Caco-2 (cell line): ENCODE results near the gene USP46. TPM values are rescaled to one million over a fixed set of nuclear protein-coding genes. Genes with fewer than 3 reads are reported as not detected.

Source experiments
- BruUV-seq: library from RNA; stranded (reverse); fragments of 400-500 nt; replicated peaks from 2 replicates; lab custom pipeline; 2021; lab: Mats Ljungman, UMichigan
- CTCF ChIA-PET: fragments of 300-600 bp; sonication (Branson Sonifier 250); formaldehyde crosslinking; loops from one replicate; lab custom pipeline; 2022; ENCODE audit warnings: antibody characterized with exemption; lab: Charles Lee
- POLR2A ChIA-PET: fragments of 300-600 bp; sonication (Branson Sonifier 250); formaldehyde crosslinking; loops from one replicate; lab custom pipeline; 2022; ENCODE audit warnings: antibody characterized with exemption; lab: Charles Lee
- DNase-seq, 2 experiments: peaks; one replicate each; pipeline versions ENCODE4 v3.0.0 to v3.0.0-alpha.2; 2020 to 2022
- H3K27me3 ChIP-seq: replicated peaks from 2 replicates; pipeline ENCODE4 v1.6.0; 2011; ENCODE audit warnings: low read length; ENCODE audit not compliant: control insufficient read depth, insufficient read depth
- H3K36me3 ChIP-seq: 2 replicates; pipeline ENCODE4 v1.5.1; 2011; ENCODE audit warnings: low read length; ENCODE audit not compliant: control insufficient read depth, insufficient read depth
- H3K4me1 ChIP-seq: fragments of 250-450 bp; sonication (Bioruptor Pico); 2 replicates; pipeline ENCODE4 v1.5.1; 2020; ENCODE audit warnings: mild to moderate bottlenecking
- H3K4me3 ChIP-seq: 2 replicates; pipeline ENCODE4 v1.5.1; 2011; ENCODE audit warnings: low read depth, mild to moderate bottlenecking, control low read depth, low read length
- H3K9me3 ChIP-seq: fragments of 250-450 bp; sonication (Bioruptor Pico); 2 replicates; pipeline ENCODE4 v1.5.1; 2020; ENCODE audit warnings: mild to moderate bottlenecking, moderate library complexity
- H3K27ac Mint-ChIP-seq: one replicate; pipeline ENCODE4 v1.8.0; 2022; ENCODE audit warnings: mixed read lengths; ENCODE audit not compliant: unreplicated experiment
- H3K27me3 Mint-ChIP-seq: one replicate; pipeline ENCODE4 v1.8.0; 2022; ENCODE audit warnings: mixed read lengths; ENCODE audit not compliant: insufficient read depth, unreplicated experiment
- H3K36me3 Mint-ChIP-seq: one replicate; pipeline ENCODE4 v1.8.0; 2022; ENCODE audit warnings: mild to moderate bottlenecking, mixed read lengths; ENCODE audit not compliant: insufficient read depth, unreplicated experiment
- H3K4me1 Mint-ChIP-seq: one replicate; pipeline ENCODE4 v1.8.0; 2022; ENCODE audit warnings: low read depth, mixed read lengths; ENCODE audit not compliant: unreplicated experiment
- H3K4me3 Mint-ChIP-seq: one replicate; pipeline ENCODE4 v1.8.0; 2022; ENCODE audit warnings: mild to moderate bottlenecking, moderate library complexity, mixed read lengths; ENCODE audit not compliant: unreplicated experiment
- H3K9me3 Mint-ChIP-seq: one replicate; pipeline ENCODE4 v1.8.0; 2022; ENCODE audit warnings: mixed read lengths; ENCODE audit not compliant: unreplicated experiment
- CTCF ChIP-seq, 2 experiments: fragments of 200-600 bp in 1 of 2; IDR thresholded peaks; 1 replicate in 1 of 2; 2 replicates in 1 of 2; pipeline versions ENCODE4 v1.5.1 to v1.8.0; 2011 to 2022; ENCODE audit warnings: antibody characterized with exemption in 1 of 2, control low read depth in 1 of 2, inconsistent platforms in 1 of 2, low read depth in 1 of 2, low read length in 1 of 2, mild to moderate bottlenecking in 1 of 2, moderate library complexity in 1 of 2; ENCODE audit not compliant: insufficient read depth in 1 of 2, severe bottlenecking in 1 of 2, unreplicated experiment in 1 of 2
- intact Hi-C: fragments of 100-400 bp; cut with micrococcal nuclease; formaldehyde crosslinking; loops from one replicate; pipeline ENCODE4 v1.10.0; 2022; ENCODE audit not compliant: unreplicated experiment
- total RNA-seq: library from RNA; stranded (reverse); gene quantifications from 2 replicates; pipeline ENCODE4 v1.2.3, GENCODE V29; 2022

USP46 gene
- total RNA-seq, 1 experiment from 2014 or later, result 32.2 TPM

GRCh38 chr4:52660643-52661042 is 1.5 kb upstream of the USP46 start:
- intact Hi-C loops, result loop anchor here (1.0 to 10.0 kb wide), 3 partner anchors 52 to 426 kb away; no protein-coding TSS in a partner anchor
- peaks cover 28% of the 10 kb centered on the region for H3K9me3 Mint-ChIP-seq
- no peak for DNase-seq
- no peaks in the 10 kb centered on the region for H3K27me3 ChIP-seq
- no peaks in the 10 kb centered on the region for H3K27me3 Mint-ChIP-seq
- peak overlapping the region; percentile 32 for H3K27ac Mint-ChIP-seq
- H3K36me3 Mint-ChIP-seq, result peaks cover 18% of the 10 kb centered on the region
- ChIA-PET CTCF (interaction anchor here (0.7 kb wide), 1 partner anchor 129 kb away, joined by 3 read pairs; no protein-coding TSS in a partner anchor), POLR2A (interaction anchor here (1.4 kb wide), 1 partner anchor 52 kb away, joined by 4 read pairs; no protein-coding TSS in a partner anchor)
- H3K4me3 Mint-ChIP-seq, result peak overlapping the region; percentile 84
- H3K9me3 ChIP-seq, result peaks cover 15% of the 10 kb centered on the region; the same call in 1 of the 2 replicates
- H3K4me1 ChIP-seq, result peaks cover 16% of the 10 kb centered on the region; the same call in 1 of the 2 replicates
- H3K36me3 ChIP-seq, result no peaks in the 10 kb centered on the region
- no peak overlapping the region for H3K4me3 ChIP-seq
- no TSS peak for BruUV-seq
- no peak for TF ChIP-seq CTCF (IDR thresholded peaks at IDR 0.05; ENCODE audit: insufficient read depth in 1 of 2, low read depth in 1 of 2, low read length in 1 of 2, severe bottlenecking in 1 of 2, unreplicated experiment in 1 of 2)
- peaks cover 40% of the 10 kb centered on the region for H3K4me1 Mint-ChIP-seq

- H3K4me1 ChIP-seq, result peaks cover 16% of the 10 kb centered on the region; the same call in 1 of the 2 replicates
- Mint-ChIP-seq H3K4me1 (peaks cover 36% of the 10 kb centered on the region), H3K9me3 (peaks cover 19% of the 10 kb centered on the region), H3K36me3 (peaks cover 13% of the 10 kb centered on the region), H3K4me3 (peak overlapping the region; percentile 84), H3K27ac (peak overlapping the region; percentile 39), H3K27me3 (no peaks in the 10 kb centered on the region)
- H3K9me3 ChIP-seq, result peaks cover 15% of the 10 kb centered on the region; the same call in 1 of the 2 replicates
- ChIA-PET CTCF (no interaction called here), POLR2A (interaction anchor here (1.4 to 3.2 kb wide), 2 partner anchors 52 to 53 kb away, joined by 4 to 28 read pairs; no protein-coding TSS in a partner anchor)
- H3K27me3 ChIP-seq, result no peaks in the 10 kb centered on the region
- TSS peak; percentile 61 for BruUV-seq
- no peak for TF ChIP-seq CTCF (IDR thresholded peaks at IDR 0.05; ENCODE audit: insufficient read depth in 1 of 2, low read depth in 1 of 2, low read length in 1 of 2, severe bottlenecking in 1 of 2, unreplicated experiment in 1 of 2)
- DNase-seq, result peak; percentile 41 to 50
- H3K36me3 ChIP-seq, result no peaks in the 10 kb centered on the region
- intact Hi-C loops, result loop anchor here (1.0 to 10.0 kb wide), 5 partner anchors 42 to 425 kb away; no protein-coding TSS in a partner anchor
- peak overlapping the region; percentile 77 for H3K4me3 ChIP-seq
Measured at GRCh38 chr4:52659722-52660261, 691 bp upstream of the USP46 start.

DNA sequence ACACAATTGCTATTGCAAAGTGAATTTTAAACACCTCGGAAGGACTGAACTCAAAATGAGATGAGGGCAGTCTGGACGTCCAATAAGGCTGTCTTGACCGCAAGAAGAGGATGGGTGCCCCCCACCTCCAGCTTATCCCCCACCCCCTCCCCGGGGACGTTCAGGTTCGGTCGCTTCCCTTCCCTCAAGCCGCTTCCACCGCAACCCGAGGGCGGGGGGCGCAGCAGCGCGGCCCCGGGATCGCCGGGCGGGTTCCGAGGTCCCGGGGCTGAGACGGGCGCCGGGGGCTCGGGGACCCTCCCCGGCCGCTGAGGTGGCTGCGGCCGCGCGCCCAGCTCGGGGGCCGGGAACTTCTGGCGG is 480 bp downstream of the USP46 start:
- Histone ChIP-seq H3K27me3 (no peaks in the 10 kb centered on the region), H3K4me3 (peak overlapping the region; percentile 77), H3K36me3 (no peaks in the 10 kb centered on the region), H3K9me3 (peaks cover 11% of the 10 kb centered on the region; the same call in 1 of the 2 replicates), H3K4me1 (peaks cover 16% of the 10 kb centered on the region; the same call in 1 of the 2 replicates)
- Mint-ChIP-seq H3K36me3 (peaks cover 13% of the 10 kb centered on the region), H3K27me3 (no peaks in the 10 kb centered on the region), H3K9me3 (peaks cover 19% of the 10 kb centered on the region), H3K4me3 (peak overlapping the region; percentile 84), H3K4me1 (peaks cover 36% of the 10 kb centered on the region), H3K27ac (peak overlapping the region; percentile 35)
- DNase-seq, result no peak
- intact Hi-C loops, result loop anchor here (5.0 kb wide), 2 partner anchors 41 to 324 kb away; no protein-coding TSS in a partner anchor
- POLR2A ChIA-PET, result interaction anchor here (0.5 to 3.2 kb wide), 2 partner anchors 9 to 54 kb away, joined by 8 to 28 read pairs; no protein-coding TSS in a partner anchor
- TF ChIP-seq CTCF (IDR thresholded peaks at IDR 0.05; ENCODE audit: insufficient read depth in 1 of 2, low read depth in 1 of 2, low read length in 1 of 2, severe bottlenecking in 1 of 2, unreplicated experiment in 1 of 2), result no peak
- BruUV-seq, result no TSS peak
- CTCF ChIA-PET, result interaction anchor here (0.6 kb wide), 1 partner anchor 169 kb away, joined by 3 read pairs; no protein-coding TSS in a partner anchor
